ENCODE results near the gene ADCYAP1R1. TPM values are rescaled to one million over a fixed set of nuclear protein-coding genes. Genes with fewer than 3 reads are reported as not detected.

The ADCYAP1R1 gene
- polyA plus RNA-seq, 1 donor from 2014 or later, result 8.6 TPM

DNA sequence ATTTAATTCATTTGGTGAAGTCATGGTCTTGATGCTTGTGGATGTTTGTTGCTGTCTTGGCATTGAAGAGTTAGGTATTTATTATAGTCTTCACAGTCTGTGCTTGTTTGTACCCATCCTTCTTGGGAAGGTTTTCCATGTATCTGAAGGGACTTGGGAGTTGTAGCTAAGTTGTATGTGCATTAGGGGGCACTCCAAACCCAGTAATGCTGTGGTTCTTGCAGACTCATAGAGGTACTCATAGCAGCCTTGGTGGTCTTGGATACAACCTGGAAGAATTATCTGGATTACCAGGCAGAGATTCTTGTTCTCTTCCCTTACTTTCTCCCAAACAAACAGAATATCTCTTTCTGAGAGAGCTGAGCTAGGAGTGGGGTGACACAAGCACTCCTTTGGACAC lies 93.2 kb downstream of the ADCYAP1R1 start:
- Histone ChIP-seq H3K36me3 (ENCODE audit: insufficient read depth, low read length) (no peaks in the 10 kb centered on the region), H2AFZ (ENCODE audit: low read depth, low read length) (no peak overlapping the region), H3K9me2 (ENCODE audit: insufficient read depth, low read length) (no peaks in the 10 kb centered on the region), H3K79me2 (replicated peaks; ENCODE audit: insufficient read depth, low read length) (no peaks in the 10 kb centered on the region), H4K20me1 (ENCODE audit: insufficient read depth) (no peaks in the 10 kb centered on the region), H3K4me2 (ENCODE audit: low read length) (no peak overlapping the region), H3F3A (ENCODE audit: insufficient read depth, low read length, poor library complexity, severe bottlenecking) (no peaks in the 10 kb centered on the region), H3K27ac (ENCODE audit: low read length) (no peak overlapping the region), H3K9me3 (ENCODE audit: low read length) (no peaks in the 10 kb centered on the region), H3K9ac (ENCODE audit: low read length) (no peak overlapping the region), H3K4me3 (ENCODE audit: low read length) (no peak overlapping the region), H3K27me3 (ENCODE audit: insufficient read depth, low read depth, low read length) (no peaks in the 10 kb centered on the region)
- TF ChIP-seq RAD21 (conservative IDR thresholded peaks at IDR 0.05) (no peak), EZH2 (IDR thresholded peaks at IDR 0.05; ENCODE audit: borderline replicate concordance, insufficient read depth, low read length, poor library complexity, severe bottlenecking) (no peak), MXI1 (conservative IDR thresholded peaks at IDR 0.05; ENCODE audit: poor library complexity, severe bottlenecking) (no peak), SMC3 (conservative IDR thresholded peaks at IDR 0.05; ENCODE audit: poor library complexity) (no peak), POLR2AphosphoS5 (IDR thresholded peaks at IDR 0.05) (no peak), EP300 (conservative IDR thresholded peaks at IDR 0.05; ENCODE audit: poor library complexity, severe bottlenecking) (no peak), TAF1 (IDR thresholded peaks at IDR 0.05; ENCODE audit: low read depth) (no peak), REST (IDR thresholded peaks at IDR 0.05; ENCODE audit: borderline replicate concordance) (no peak), CTCF (IDR thresholded peaks at IDR 0.05; ENCODE audit: poor library complexity, severe bottlenecking) (no peak)

DNA sequence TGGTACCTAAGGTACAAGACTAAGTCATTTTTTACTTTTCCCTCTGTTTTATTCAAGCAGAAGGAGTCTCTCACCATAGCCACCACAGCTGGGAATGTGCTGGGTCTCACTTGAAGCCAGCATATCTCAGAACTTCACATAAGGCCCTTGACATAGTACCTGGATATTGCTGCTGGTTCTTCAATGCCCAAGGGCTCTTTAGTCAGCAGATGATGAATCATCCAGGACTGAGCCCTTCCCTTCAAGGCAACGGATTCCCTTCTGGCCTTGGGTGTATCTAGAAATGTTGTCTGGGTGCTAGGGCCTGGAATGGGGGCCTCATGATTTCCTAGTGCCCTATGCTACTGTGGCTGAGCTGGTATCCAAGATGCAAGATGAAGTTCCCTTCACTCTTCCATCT lies 93.9 kb downstream of the ADCYAP1R1 start:
- TF ChIP-seq SMC3 (conservative IDR thresholded peaks at IDR 0.05; ENCODE audit: poor library complexity) (no peak), POLR2AphosphoS5 (IDR thresholded peaks at IDR 0.05) (no peak), TAF1 (IDR thresholded peaks at IDR 0.05; ENCODE audit: low read depth) (no peak), EP300 (conservative IDR thresholded peaks at IDR 0.05; ENCODE audit: poor library complexity, severe bottlenecking) (no peak), MXI1 (conservative IDR thresholded peaks at IDR 0.05; ENCODE audit: poor library complexity, severe bottlenecking) (no peak), REST (IDR thresholded peaks at IDR 0.05; ENCODE audit: borderline replicate concordance) (no peak), EZH2 (IDR thresholded peaks at IDR 0.05; ENCODE audit: borderline replicate concordance, insufficient read depth, low read length, poor library complexity, severe bottlenecking) (no peak), RAD21 (conservative IDR thresholded peaks at IDR 0.05) (no peak), CTCF (IDR thresholded peaks at IDR 0.05; ENCODE audit: poor library complexity, severe bottlenecking) (no peak)
- Histone ChIP-seq H3K36me3 (ENCODE audit: insufficient read depth, low read length) (no peaks in the 10 kb centered on the region), H3K4me3 (ENCODE audit: low read length) (no peak overlapping the region), H3K9me2 (ENCODE audit: insufficient read depth, low read length) (no peaks in the 10 kb centered on the region), H2AFZ (ENCODE audit: low read depth, low read length) (no peak overlapping the region), H3K4me2 (ENCODE audit: low read length) (no peak overlapping the region), H3K9me3 (ENCODE audit: low read length) (no peaks in the 10 kb centered on the region), H3K27me3 (ENCODE audit: insufficient read depth, low read depth, low read length) (no peaks in the 10 kb centered on the region), H4K20me1 (ENCODE audit: insufficient read depth) (no peaks in the 10 kb centered on the region), H3K9ac (ENCODE audit: low read length) (no peak overlapping the region), H3K79me2 (replicated peaks; ENCODE audit: insufficient read depth, low read length) (no peaks in the 10 kb centered on the region), H3F3A (ENCODE audit: insufficient read depth, low read length, poor library complexity, severe bottlenecking) (no peaks in the 10 kb centered on the region), H3K27ac (ENCODE audit: low read length) (no peak overlapping the region)

Data from neural cell (in vitro differentiated cells).